Stimulated activated CD4-positive, alpha-beta T cell treated with anti-CD3 and anti-CD28 coated beads, Interleukin-15, amount 100 ng/mL, for 48 hours (primary cell): ENCODE measurements around the gene DHX15.

Source experiments
- DNase-seq, 2 donors: peaks; one replicate each; pipeline ENCODE4 v3.0.0-alpha.2; 2020; ENCODE audit warnings: low read depth in 2 of 2

The DHX15 gene

GRCh38 chr4:24582235-24582832 lies 2.0 kb downstream of the DHX15 start:
- DNase-seq: no peak

DNA sequence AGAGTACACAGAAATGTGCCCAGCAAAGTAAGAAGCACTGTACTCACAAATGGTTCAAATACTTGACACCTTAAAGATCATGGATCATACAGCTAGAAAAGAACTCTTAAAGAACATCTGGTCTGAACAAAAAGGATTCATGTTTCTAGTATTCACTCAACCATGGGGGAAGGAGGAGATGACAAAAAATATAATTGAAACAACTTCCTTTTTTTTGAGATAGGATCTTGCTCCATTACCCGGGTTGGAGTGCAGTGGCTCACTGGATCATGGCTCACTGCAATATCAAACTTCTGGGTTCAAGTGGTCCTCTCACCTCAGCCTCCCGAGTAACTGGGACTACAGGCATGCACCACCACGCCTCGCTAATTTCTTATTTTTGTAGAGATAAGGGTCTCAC lies 6.0 kb downstream of the DHX15 start:
- DNase-seq: no peak

- no peak for DNase-seq
Observed at GRCh38 chr4:24576276-24576675, 8.1 kb downstream of the DHX15 start.

DNA sequence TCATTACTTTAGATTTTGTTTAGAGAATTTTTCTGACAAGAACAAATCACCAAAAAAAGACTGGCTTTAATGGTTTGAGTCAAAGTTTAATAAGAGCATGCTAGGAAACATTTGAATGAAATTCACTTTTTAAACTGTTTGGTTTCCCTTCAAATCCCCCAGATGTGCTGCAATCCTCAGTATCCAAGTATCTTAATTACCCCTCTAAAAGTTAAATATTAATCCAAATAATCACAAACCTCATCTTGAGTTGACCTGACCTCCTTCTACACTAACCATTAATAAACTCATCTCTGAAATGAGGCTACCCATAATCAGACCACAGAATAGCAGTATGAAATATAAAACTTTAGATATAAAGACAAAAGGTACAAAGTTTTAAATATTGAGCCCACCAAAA lies 10.1 kb downstream of the DHX15 start:
- no peak for DNase-seq

- DNase-seq: no peak
Observed at GRCh38 chr4:24573582-24573981, 10.8 kb downstream of the DHX15 start.

DNA sequence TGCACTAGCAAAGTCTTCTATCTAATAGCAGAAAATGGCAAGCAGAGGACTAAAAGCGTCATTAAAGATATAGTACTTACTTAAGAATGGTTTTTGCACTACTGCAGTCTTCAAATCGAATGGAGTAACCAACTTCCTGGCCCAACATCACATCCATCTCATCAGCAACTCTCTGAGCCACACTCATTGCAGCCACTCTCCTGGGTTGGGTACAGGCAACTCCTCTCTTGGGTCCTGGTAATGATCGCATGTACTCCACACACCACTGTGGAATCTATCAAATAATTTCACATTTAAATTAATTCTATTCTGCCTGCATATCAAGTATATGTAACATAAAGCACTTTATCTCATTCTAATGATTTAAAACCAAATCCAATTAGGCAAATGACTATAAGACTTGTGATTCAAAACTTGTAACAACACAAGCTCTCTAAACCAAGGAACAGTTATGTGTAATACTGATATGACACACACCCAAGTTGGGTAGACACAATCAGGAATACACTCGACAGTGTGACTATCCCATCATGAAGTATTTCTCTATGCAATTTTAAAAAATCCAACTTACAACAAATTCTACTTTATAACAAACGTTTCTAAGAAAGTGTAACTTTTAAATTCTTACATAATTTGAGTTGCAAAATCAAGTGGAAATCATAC lies 13.6 kb downstream of the DHX15 start:
- DNase-seq: no peak

- no peak for DNase-seq
Observed at GRCh38 chr4:24570172-24570571, 14.2 kb downstream of the DHX15 start.

- DNase-seq: no peak
Observed at GRCh38 chr4:24569662-24570061, 14.7 kb downstream of the DHX15 start.

DNA sequence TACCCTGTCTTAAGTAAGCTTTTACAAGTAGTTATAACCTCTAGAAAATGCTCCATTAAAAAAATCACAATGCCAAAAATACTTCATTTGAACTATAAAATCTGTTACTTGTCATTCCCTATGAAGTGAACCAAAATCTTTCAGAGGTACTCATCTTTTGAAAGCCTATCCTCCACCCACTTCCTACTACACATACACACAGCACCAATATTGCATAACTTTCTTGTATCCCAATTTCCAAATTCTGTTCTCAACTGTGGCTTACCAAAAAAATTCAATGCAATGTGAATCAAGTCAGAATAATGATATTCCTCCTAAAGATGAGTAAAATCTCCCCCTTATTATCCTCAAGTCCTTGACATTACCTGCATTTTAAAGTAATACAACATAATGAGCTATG lies 15.9 kb downstream of the DHX15 start:
- no peak for DNase-seq

- no peak for DNase-seq
Observed at GRCh38 chr4:24565054-24565453, 19.3 kb downstream of the DHX15 start.

- no peak for DNase-seq
Observed at GRCh38 chr4:24564488-24564887, 19.9 kb downstream of the DHX15 start.

DNA sequence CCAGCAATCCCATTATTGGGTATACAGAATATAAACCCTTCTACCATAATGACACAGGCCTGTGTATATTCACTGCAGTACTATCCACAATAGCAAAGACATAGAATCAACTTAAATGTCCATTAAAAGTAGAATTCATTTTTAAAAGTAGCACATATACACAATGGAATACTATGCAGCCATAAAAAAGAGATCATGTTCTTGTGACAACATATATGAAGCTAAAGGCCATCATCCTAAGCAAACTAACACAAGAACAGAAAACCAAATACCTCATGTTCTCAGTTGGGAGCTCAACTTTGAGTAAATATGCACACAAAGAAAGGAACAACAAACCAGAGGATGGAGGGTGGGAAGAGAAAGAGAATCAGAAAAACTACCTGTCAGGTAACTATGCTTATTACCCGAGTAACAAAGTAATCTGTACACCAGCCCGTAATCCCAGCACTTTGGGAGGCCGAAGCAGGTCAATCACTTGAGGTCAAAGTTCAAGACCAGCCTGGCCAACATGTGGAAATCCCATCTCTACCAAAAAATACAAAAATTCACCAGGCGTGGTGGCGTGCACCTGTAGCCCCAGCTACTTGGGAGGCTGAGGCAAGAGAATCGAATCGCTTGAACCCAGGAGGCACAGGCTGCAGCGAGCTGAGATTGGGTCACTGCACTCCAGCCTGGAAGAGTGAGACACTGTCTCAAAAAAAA lies 22.8 kb downstream of the DHX15 start:
- DNase-seq: no peak

DNA sequence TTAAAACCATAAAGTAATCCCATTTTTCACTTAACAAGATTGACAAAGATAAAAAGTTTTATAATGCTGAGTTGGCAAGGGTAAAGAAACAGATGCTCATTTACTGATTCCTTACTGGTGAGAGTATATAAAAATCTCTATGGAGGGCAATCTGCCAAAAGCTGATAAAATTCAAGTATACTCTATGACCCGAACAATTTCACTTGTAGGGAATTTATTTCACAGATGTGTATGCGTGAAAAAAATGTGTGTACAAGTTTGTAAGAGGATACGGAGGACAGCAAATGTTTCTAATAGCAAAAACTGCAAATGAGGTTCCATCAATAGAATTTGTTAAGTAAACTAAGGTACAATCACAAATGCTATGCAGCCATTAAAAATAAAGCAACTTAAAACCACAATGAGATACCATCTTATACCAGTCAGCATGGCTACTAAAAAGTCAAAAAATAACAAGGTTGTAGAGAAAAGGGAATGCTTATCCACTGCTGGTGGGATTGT lies 23.4 kb downstream of the DHX15 start:
- no peak for DNase-seq

GRCh38 chr4:24559889-24560288 lies 24.5 kb downstream of the DHX15 start:
- DNase-seq: no peak

- no peak for DNase-seq
Observed at GRCh38 chr4:24559032-24559821, 25.1 kb downstream of the DHX15 start.

- DNase-seq: no peak
Observed at GRCh38 chr4:24557026-24558025, 27.0 kb downstream of the DHX15 start.

DNA sequence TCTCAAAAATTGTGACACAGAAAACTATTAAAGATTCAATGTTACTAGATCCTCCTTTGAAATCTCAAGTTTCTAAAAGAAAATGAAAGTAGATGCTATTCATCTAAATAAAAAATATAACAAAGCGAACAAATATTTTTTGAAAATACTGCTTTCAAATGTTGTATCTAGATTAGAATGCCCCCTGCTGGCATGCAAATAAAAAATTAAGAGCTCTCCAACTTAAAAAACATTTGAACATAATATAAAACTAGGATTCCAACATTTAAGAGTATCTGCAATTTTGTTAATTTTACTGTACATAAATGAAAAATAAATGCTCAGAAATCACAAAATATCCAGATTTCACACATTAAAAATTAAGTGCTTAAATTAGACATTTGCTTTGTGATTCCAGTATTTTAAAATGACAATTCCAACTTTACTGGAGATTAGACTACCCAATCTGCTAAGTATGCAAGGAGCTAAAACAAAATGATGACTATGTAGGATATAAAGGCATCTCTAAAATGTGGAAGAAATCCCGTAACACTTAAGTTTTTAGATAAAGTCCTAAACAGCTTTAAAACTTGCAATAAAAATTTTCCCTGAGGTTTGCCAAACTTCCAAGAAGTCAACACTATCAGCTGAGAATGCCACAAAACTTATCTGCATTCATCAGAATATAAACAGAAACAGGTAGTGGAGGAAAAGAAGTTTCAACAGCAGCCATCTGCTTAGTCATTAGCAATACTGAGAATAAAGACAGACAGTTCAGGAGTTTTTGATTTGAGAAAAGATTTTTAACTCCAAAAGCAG lies 32.7 kb downstream of the DHX15 start:
- DNase-seq: no peak

- DNase-seq: no peak
Observed at GRCh38 chr4:24550441-24551175, 33.7 kb downstream of the DHX15 start.

GRCh38 chr4:24547979-24548378 lies 36.4 kb downstream of the DHX15 start:
- DNase-seq: no peak
